ES-I3 (cell line): ENCODE results near the gene YLPM1.

ENCODE experiments used
- H3K36me3 ChIP-seq: 2 replicates; pipeline ENCODE4 v1.6.1; 2013; ENCODE audit warnings: mild to moderate bottlenecking, low read length, control low read depth, moderate library complexity; ENCODE audit not compliant: insufficient read depth
- H3K4me1 ChIP-seq: 2 replicates; pipeline ENCODE4 v1.6.1; 2013; ENCODE audit warnings: mild to moderate bottlenecking, control low read depth, low read length; ENCODE audit not compliant: insufficient read depth
- H3K9ac ChIP-seq: 2 replicates; pipeline ENCODE4 v1.6.1; 2013; ENCODE audit warnings: low read depth, mild to moderate bottlenecking, low read length, moderate library complexity
- H3K9me3 ChIP-seq: 2 replicates; pipeline ENCODE4 v1.6.1; 2013; ENCODE audit warnings: mild to moderate bottlenecking, low read length, moderate library complexity; ENCODE audit not compliant: control insufficient read depth, insufficient read depth

YLPM1 gene

DNA sequence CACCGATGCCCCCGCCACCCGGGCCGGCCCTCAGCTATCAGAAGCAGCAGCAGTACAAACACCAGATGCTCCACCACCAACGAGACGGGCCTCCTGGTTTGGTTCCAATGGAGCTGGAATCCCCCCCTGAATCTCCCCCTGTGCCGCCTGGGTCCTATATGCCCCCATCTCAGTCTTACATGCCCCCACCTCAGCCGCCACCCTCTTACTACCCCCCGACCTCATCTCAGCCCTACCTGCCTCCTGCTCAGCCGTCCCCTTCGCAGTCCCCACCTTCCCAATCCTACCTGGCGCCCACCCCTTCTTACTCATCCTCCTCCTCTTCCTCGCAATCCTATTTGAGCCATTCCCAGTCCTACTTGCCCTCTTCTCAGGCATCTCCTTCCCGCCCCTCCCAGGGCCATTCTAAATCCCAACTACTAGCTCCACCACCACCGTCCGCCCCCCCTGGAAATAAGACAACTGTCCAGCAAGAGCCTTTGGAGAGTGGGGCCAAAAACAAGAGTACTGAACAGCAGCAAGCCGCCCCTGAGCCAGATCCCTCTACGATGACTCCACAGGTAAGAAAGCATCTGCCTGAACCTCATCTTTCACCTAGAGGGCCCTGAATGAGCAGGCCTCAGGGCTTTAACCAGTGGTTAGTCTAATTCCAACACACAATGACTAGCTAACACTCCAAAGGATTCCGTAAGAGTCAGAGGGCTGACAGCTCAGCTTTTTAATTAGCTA, 851 bp downstream of the YLPM1 start:
- Histone ChIP-seq H3K4me1 (peaks cover 7% of the 10 kb centered on the region; the same call in 1 of the 2 replicates), H3K9me3 (no peaks in the 10 kb centered on the region), H3K36me3 (no peaks in the 10 kb centered on the region), H3K9ac (peak overlapping the region; percentile 77)

DNA sequence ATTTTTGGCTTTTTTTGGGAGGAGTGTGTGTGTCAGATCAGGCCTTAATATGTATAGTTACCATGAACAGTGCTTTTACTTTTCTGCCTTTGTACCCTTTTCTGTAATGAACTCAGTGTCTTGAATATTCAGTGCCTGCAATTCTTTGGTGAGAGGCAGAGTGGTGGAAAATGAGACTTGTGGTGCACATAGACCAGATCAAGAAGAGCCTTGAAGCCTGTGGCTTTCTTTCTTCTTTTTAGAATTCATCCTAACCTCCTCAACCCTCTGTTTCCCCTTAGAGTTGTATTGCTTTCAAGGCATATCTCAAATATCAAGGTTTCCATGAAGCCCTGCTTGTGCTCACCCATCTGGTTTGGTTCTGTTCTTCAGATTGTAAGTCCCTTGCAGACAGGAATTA, 2.6 kb downstream of the YLPM1 start:
- Histone ChIP-seq H3K9ac (no peak overlapping the region; the same call in 1 of the 2 replicates), H3K9me3 (no peaks in the 10 kb centered on the region), H3K4me1 (peaks cover 7% of the 10 kb centered on the region; the same call in 1 of the 2 replicates), H3K36me3 (no peaks in the 10 kb centered on the region)

DNA sequence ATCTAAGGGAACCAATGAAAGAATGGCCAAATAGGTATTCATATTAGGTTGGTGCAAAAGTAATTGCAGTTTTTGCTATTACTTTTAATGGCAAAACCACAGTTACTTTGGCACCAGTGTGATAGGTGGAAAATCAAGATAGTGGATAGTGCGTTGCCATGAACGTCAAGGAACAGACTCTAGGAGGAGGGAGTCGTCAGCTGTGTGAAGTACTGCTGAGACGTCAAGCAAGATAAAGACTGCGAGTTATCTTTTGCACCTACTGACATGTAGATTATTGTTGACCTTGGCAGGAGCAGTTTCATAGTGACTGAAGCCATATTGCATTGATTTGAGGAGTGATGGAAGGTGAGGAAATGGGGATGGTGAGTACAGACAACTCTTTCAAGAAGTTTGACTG, 8.3 kb downstream of the YLPM1 start:
- H3K9ac ChIP-seq, result no peak overlapping the region
- H3K9me3 ChIP-seq, result no peaks in the 10 kb centered on the region
- H3K4me1 ChIP-seq, result no peaks in the 10 kb centered on the region
- H3K36me3 ChIP-seq, result no peaks in the 10 kb centered on the region; the same call in 1 of the 2 replicates

DNA sequence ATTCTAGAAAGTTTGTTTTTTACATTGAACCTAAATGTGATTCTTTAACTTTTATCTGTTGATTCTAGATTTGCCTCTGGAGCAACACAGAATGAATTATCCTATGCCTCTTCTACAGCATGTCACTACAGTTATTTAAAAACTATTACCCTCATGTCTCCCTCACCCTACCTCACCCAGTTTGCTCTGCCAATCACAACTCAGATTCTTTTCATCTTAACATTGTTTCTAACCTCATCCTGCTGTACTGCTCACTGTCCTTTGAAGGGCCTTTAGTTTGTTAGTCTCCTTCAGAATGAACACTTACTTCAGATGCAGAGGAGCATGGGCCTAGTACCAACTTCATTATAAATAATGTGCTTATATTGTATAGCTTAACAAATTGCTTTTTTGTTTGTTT, 21.5 kb downstream of the YLPM1 start:
- Histone ChIP-seq H3K36me3 (peaks cover 23% of the 10 kb centered on the region), H3K4me1 (no peaks in the 10 kb centered on the region), H3K9me3 (no peaks in the 10 kb centered on the region), H3K9ac (no peak overlapping the region)

DNA sequence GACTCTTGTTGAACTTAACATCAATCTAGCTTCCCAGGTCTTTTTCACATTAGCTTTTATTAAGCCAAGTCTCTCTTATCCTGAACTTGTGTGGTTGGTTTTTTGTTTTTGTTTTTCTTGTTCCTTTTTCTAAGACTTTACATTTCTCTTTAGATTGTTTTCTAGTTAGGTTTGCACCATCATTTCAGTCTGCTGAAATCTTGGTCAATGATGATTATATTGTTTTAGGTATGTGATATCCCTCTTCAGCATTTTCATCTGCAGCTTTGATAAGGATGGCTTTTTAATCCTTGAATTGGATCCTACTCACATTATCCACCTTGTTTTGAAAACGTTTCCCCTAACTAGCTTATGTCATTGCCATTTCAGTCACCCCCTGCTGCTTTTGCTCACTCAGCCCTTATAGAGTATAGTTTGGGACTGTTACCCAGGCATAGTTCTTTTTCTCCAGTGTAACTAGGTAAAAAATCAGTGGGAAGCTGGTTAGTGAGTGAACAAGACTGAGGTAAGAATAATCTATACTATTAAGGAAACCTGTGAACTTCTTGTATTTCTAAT, 22.0 kb downstream of the YLPM1 start:
- no peaks in the 10 kb centered on the region for H3K4me1 ChIP-seq
- H3K9me3 ChIP-seq, result no peaks in the 10 kb centered on the region
- no peak overlapping the region for H3K9ac ChIP-seq
- peaks cover 23% of the 10 kb centered on the region for H3K36me3 ChIP-seq

DNA sequence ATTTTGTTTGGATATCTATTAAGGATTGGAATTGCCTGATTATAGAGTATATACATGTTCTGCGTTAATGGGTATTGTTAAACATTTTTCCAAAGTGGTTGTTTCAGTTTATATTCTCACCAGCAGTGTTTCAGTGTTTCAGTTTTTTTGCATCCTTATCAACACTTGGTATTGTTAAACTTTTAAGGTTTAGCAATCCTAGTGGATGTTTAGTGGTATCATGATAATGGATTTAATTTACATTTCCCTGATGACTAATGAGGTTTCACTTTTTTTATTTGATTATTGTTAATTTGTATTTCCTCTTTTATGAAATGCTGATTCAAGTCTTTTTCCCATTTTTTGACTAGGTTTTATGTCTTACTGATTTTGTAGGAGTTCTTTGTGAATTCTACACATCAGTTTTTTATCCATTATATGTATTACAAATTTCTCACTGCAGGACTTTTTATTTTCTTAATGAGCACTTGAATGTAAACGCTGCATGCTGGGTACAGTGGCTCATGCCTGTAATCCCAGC, 23.7 kb downstream of the YLPM1 start:
- Histone ChIP-seq H3K4me1 (peaks cover 11% of the 10 kb centered on the region), H3K9ac (no peak overlapping the region), H3K9me3 (no peaks in the 10 kb centered on the region), H3K36me3 (peaks cover 10% of the 10 kb centered on the region)

DNA sequence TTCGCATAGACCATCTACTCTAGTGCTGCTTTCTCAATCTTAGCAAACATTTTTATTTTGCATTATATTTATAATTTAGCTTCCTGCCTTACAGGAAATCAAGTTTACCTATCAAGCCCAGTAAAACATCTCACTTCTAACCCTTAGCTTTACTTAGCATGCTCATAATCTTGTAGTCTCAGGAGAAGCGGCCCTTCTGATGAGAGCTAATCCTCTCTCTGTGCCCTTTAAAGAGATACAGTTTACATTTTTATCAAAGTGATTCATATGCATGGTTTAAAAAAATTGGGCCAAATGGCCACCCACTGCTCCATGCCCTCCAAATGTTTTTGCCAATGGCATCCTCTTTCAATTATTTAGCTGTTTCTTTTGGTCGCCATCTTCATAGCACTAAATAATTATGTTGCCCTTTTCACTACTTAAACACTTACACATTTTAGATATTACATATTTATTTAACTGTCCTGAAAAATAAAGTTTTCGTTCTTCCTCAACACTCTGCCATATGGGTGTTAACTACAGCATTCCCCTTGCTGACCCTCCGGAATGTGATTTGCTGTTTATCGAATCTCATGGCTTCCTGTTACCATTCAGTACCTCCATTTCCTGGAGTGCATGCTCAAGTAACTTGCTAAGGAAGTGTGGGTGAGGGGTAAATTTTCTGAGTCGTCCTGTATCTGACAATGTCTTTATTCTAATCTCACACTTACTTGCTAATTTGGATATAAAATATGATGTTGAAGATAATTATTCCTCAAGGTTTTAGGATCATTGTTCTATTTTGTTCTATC, 29.3 kb downstream of the YLPM1 start:
- Histone ChIP-seq H3K36me3 (peaks cover 4% of the 10 kb centered on the region; the same call in 1 of the 2 replicates), H3K9me3 (no peaks in the 10 kb centered on the region), H3K4me1 (peaks cover 30% of the 10 kb centered on the region), H3K9ac (no peak overlapping the region)

DNA sequence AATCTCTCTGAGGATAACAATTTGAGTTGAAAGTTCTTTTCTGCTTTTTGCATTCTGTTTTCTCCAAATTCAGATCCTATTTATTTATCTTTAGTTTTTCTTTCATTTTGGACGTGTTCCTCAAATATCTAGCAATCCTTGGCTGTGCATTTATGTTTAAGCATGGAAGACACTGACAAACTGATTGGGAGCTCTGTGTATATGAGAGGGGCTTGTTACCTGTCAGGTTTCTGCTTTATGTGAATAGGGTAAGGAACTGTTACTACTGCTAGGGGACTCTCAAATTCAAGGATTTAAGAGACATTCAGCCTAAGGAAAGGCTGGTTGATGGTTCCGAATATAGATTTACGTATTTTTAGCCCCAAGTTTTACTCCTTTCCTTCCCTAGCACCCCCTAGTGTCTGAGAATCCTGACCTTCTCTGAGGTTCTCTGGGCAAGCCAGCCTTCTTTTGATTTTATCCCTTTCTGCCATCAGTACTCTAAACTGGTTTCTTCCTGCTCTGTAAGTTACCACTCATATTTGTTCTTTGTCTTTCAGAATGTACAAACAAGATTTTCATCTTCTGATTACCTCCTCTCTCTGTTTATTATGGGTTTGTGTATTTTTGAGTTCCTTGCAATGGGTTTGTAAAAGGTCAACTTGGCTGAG, 30.5 kb downstream of the YLPM1 start:
- no peak overlapping the region for H3K9ac ChIP-seq
- H3K4me1 ChIP-seq, result peaks cover 30% of the 10 kb centered on the region
- H3K9me3 ChIP-seq, result no peaks in the 10 kb centered on the region
- no peaks in the 10 kb centered on the region for H3K36me3 ChIP-seq

DNA sequence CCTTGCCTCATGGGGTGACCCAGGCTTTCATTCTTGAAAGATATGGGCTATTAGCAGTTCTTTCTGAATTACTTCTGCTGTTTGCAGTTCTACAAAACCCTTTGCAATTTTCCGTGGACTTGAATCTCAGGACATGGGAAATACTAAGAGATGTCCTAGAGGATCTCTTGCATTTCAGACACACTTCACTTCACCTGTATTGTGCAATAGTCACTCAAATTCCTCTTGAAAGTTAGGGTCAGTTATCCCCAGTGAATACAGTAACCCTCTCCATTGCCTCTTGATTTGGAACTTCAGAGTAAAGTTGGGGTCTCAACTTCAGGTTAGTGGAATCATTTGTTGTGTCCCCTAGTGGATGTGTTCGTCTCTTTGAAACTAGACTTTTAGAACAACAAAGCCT, 31.8 kb downstream of the YLPM1 start:
- no peaks in the 10 kb centered on the region for H3K9me3 ChIP-seq
- H3K4me1 ChIP-seq, result peaks cover 30% of the 10 kb centered on the region
- H3K36me3 ChIP-seq, result no peaks in the 10 kb centered on the region; the same call in 1 of the 2 replicates
- no peak overlapping the region for H3K9ac ChIP-seq

DNA sequence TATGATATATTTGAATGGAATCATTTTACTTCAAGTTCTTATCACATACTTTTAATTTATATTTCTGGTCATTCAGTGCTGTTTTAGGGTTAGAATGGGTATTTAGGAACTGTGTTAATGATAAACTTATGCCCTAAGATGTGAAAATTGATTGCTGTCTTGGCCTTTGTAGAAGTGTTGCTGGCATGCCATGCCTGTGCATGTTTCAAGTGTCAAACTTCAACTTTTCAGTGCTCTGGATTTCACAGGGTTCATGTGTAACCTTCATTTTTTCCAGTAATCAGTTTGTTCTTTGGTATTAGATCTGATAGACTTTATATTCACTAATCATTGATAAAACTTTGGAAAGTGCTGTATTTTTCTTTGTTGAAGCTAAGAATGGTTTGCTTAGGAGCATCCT, 36.6 kb downstream of the YLPM1 start:
- peaks cover 10% of the 10 kb centered on the region for H3K36me3 ChIP-seq
- no peak overlapping the region for H3K9ac ChIP-seq
- H3K4me1 ChIP-seq, result no peaks in the 10 kb centered on the region
- no peaks in the 10 kb centered on the region for H3K9me3 ChIP-seq

DNA sequence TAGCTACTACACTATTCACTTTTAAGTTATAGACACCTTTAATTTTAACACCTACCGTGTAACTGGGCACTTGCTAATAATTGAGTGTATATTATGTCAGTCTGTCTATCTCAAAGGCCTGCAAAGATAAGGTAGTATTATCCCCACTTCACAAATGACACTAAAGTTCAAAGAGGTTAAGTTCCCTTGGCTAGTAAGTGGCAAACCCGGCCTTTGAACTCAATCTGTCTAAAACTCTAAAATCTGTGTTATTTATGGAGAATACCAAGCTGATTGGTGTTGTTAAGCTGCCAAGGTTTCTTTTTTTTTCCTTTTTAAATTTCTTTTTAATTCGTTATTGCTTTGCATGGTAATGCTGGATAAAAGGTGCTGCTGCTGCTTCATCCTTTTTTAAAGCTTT, 37.7 kb downstream of the YLPM1 start:
- Histone ChIP-seq H3K9ac (no peak overlapping the region), H3K36me3 (peaks cover 10% of the 10 kb centered on the region), H3K4me1 (no peaks in the 10 kb centered on the region), H3K9me3 (no peaks in the 10 kb centered on the region)

DNA sequence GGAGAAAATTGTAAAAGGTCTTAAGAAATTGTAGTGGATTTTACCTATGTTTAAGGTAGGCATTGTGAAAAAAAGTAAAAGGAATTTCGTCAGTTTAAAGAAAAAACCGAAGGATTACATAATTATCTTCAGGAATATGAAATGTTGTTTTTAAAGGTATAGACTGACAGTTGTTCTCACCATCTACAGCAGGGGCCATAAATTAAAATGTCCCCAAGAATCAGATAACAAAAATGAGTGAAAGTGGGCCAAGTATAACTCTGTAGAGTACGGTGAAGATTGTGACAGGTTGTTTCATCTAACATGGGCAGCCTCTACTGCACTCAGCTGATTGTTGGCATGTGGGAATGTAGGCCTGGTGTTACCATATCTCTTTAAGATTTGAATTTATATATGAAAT, 38.3 kb downstream of the YLPM1 start:
- H3K4me1 ChIP-seq, result no peaks in the 10 kb centered on the region
- H3K36me3 ChIP-seq, result peaks cover 10% of the 10 kb centered on the region
- H3K9ac ChIP-seq, result no peak overlapping the region
- H3K9me3 ChIP-seq, result no peaks in the 10 kb centered on the region

DNA sequence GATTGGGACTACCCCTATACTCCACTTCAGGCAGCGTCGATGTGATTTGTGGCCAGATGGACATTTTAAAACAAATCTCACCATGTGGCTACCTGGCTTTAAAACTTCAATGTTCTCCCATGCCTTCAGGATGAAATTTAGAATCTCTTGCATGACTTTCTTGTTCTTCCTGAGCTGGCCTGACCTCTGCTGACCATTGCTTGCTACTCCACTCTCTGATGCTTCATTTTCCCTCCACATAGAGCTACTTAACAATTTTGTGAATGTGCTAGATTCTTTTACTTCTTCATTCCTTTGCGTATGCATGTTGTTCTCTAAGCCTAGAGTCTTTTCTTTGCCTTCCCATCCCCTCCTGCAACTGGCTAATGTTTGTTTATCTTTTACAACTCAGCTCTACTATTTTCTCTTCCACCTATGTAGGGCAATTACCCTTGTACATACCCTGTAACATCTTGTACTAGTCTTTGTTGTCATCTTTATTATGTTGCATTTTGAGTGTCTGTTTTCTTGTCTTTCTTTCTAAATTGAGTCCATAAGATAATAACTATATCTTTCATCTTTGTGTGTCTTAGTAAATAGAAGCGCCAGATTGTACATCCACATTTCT, 41.2 kb downstream of the YLPM1 start:
- Histone ChIP-seq H3K4me1 (no peaks in the 10 kb centered on the region), H3K9me3 (no peaks in the 10 kb centered on the region), H3K36me3 (peaks cover 13% of the 10 kb centered on the region), H3K9ac (no peak overlapping the region)
